T-cell (primary cell): Measurements from ENCODE around the gene STXBP5. TPM values are rescaled to one million over a fixed set of nuclear protein-coding genes. Genes with fewer than 3 reads are reported as not detected.

Source experiments
- ATAC-seq, 4 experiments: fragments of 200-7000 bp in 3 of 4; fragments of 150-1000 bp in 1 of 4; cut with Tn5 transposase; replicated peaks in 1 of 4; 1 replicate in 3 of 4; 2 replicates in 1 of 4; pipeline ENCODE4 v1.10.0; 2021; ENCODE audit warnings: moderate library complexity in 3 of 4, mild to moderate bottlenecking in 2 of 4, moderate number of reproducible peaks in 1 of 4
- CTCF ChIA-PET, 2 donors: fragments of 300-600 bp; sonication (Branson Sonifier 250); formaldehyde crosslinking; loops; one replicate each; lab custom pipeline; 2022; ENCODE audit warnings: antibody characterized with exemption in 2 of 2; lab: Charles Lee
- POLR2A ChIA-PET, 2 donors: fragments of 300-600 bp; sonication (Branson Sonifier 250); formaldehyde crosslinking; loops; one replicate each; lab custom pipeline; 2022; ENCODE audit warnings: antibody characterized with exemption in 2 of 2; lab: Charles Lee
- DNase-seq, 35 experiments: peaks; one replicate each; pipeline versions ENCODE4 v3.0.0 to v3.0.0-alpha.2; 2013 to 2023
- H3K27ac ChIP-seq: one replicate; pipeline ENCODE4 v1.5.1; 2013; ENCODE audit warnings: low read length
- H3K27me3 ChIP-seq, 2 experiments: replicated peaks in 1 of 2; 1 replicate in 1 of 2; 2 replicates in 1 of 2; pipeline versions ENCODE4 v1.6.1 to v1.7.0; 2013; ENCODE audit warnings: low read length in 1 of 2, mixed read lengths in 1 of 2; ENCODE audit not compliant: control insufficient read depth in 2 of 2, insufficient read depth in 2 of 2; ENCODE audit errors: extremely low read depth in 1 of 2
- H3K36me3 ChIP-seq, 2 donors: 1 replicate in 1 of 2; 2 replicates in 1 of 2; pipeline versions ENCODE4 v1.6.1 to v1.7.0; 2013; ENCODE audit warnings: low read length in 1 of 2; ENCODE audit not compliant: control insufficient read depth in 2 of 2, insufficient read depth in 1 of 2; ENCODE audit errors: extremely low read depth in 1 of 2
- H3K4me1 ChIP-seq, 2 experiments: 1 replicate in 1 of 2; 2 replicates in 1 of 2; pipeline versions ENCODE4 v1.6.1 to v1.7.0; 2013; ENCODE audit warnings: low read length in 2 of 2, mixed read lengths in 1 of 2; ENCODE audit not compliant: insufficient read depth in 2 of 2, control insufficient read depth in 1 of 2; ENCODE audit errors: extremely low read depth in 1 of 2
- H3K4me3 ChIP-seq, 2 donors: 1 replicate in 1 of 2; 2 replicates in 1 of 2; pipeline versions ENCODE4 v1.5.1 to v1.7.0; 2013; ENCODE audit warnings: mild to moderate bottlenecking in 2 of 2, low read length in 1 of 2, moderate library complexity in 1 of 2; ENCODE audit not compliant: control insufficient read depth in 1 of 2; ENCODE audit errors: extremely low read depth in 1 of 2
- H3K9me3 ChIP-seq: 2 replicates; pipeline ENCODE4 v1.7.0; 2013
- H3K27ac Mint-ChIP-seq, 2 donors: one replicate each; pipeline ENCODE4 v1.8.0; 2020 to 2021; ENCODE audit warnings: mild to moderate bottlenecking in 2 of 2, mixed read lengths in 2 of 2
- H3K27me3 Mint-ChIP-seq, 2 donors: one replicate each; pipeline ENCODE4 v1.8.0; 2021 to 2022; ENCODE audit warnings: mixed read lengths in 2 of 2
- H3K36me3 Mint-ChIP-seq: one replicate; pipeline ENCODE4 v1.8.0; 2021; ENCODE audit warnings: mixed read lengths
- H3K4me1 Mint-ChIP-seq, 3 donors: one replicate each; pipeline ENCODE4 v1.8.0; 2020 to 2022; ENCODE audit warnings: mixed read lengths in 3 of 3, mild to moderate bottlenecking in 1 of 3
- H3K4me3 Mint-ChIP-seq, 3 donors: one replicate each; pipeline ENCODE4 v1.8.0; 2020 to 2022; ENCODE audit warnings: mild to moderate bottlenecking in 3 of 3, mixed read lengths in 3 of 3, moderate library complexity in 3 of 3
- H3K9me3 Mint-ChIP-seq, 3 donors: one replicate each; pipeline ENCODE4 v1.8.0; 2020 to 2022; ENCODE audit warnings: mixed read lengths in 3 of 3
- WGBS: methylation state at CpG from one replicate; pipeline ENCODE4 v1.1.5; 2013; ENCODE audit warnings: missing lambda C conversion rate; ENCODE audit not compliant: insufficient coverage; 5-methylcytosine and 5-hydroxymethylcytosine counted together
- total RNA-seq, 35 experiments: library from RNA in 6 of 35; stranded (reverse) in 6 of 35; fragments of 120-200 nt in 1 of 35; gene quantifications; one replicate each; pipeline versions ENCODE4 v1.2.1 to v1.2.4 and lab custom pipeline; 2013 to 2026

STXBP5 gene
- total RNA-seq, 5 donors from 2014 or later (not counting 1 experiment from before 2014, with no cell fraction given), result 24.1 to 35.4 (median 27.8) TPM

DNA sequence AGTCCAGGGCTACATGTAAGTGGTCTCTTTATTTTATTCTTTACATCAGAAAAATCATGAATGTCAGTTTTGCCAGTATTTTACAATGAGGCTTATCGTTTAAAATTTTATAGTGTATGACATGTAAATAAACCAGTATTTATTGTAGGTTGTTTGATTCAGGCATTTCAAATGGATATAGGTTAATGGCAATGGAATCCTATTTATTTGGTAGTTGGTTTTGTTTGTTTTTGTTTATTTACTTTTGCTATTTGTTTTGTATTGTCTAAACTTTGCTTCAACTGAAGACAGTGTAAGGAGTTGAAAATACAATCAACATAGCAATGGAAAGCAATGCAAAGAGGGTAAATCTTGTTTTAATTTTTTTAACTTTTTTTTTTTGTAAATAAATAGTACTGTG, 185.2 kb downstream of the STXBP5 start:
- ChIA-PET POLR2A (no interaction called here), CTCF (no interaction called here)
- no peaks in the 10 kb centered on the region for H3K4me1 ChIP-seq
- peaks cover 0 to 4% of the 10 kb centered on the region in 2 donors for H3K36me3 ChIP-seq
- Mint-ChIP-seq H3K27ac (no peak overlapping the region), H3K4me1 (peaks cover 6 to 10% (median 8%) of the 10 kb centered on the region in 3 donors), H3K9me3 (no peaks in the 10 kb centered on the region), H3K36me3 (peaks cover 14% of the 10 kb centered on the region), H3K27me3 (no peaks in the 10 kb centered on the region), H3K4me3 (no peak overlapping the region)
- H3K27me3 ChIP-seq, result no peaks in the 10 kb centered on the region
- H3K9me3 ChIP-seq, result no peaks in the 10 kb centered on the region
- no peak overlapping the region for H3K27ac ChIP-seq
- no peak overlapping the region for H3K4me3 ChIP-seq
- no CpG with 5 or more reads among the region's 1 CpG for WGBS
- no peak for ATAC-seq
- DNase-seq, result no peak

DNA sequence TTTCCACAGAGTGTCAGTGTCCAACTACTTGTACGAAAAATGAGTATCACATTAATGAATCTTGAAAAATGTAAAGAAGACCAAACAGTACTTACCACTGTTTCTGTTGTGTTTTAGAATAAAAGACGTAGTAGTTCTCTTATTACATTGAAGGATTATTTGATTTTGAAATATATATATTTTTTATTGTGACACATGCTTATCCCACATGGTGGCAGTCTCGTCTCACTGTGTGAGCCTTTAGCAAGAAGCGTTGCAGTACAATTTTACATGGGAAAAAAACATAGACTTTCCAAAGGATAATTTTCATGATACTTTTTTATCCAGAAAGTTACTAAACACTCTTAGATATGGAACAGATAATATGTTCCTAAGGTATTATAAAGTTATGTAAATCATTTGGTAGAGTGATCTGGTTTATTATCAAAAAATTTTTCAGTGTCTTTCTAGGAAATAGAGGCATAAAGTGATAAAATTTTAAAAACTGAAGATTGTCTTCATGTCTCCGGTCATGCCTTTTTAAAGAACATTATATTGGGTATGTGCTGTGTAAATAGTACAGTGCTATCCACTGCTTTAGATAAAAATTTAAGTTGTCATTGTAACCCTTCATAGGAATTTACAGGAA, 186.8 kb downstream of the STXBP5 start:
- ATAC-seq (no peak), DNase-seq (peak in 1 of 35 experiments; percentile 4)
- H3K4me3 Mint-ChIP-seq, result no peak overlapping the region
- WGBS, result no CpG with 5 or more reads among the region's 5 CpGs
- H3K36me3 ChIP-seq, result no peaks in the 10 kb centered on the region
- peaks cover 6 to 10% (median 8%) of the 10 kb centered on the region in 3 donors for H3K4me1 Mint-ChIP-seq
- no peak overlapping the region for H3K4me3 ChIP-seq
- ChIA-PET CTCF (no interaction called here), POLR2A (interaction anchor here in 1 of 2 donors (0.5 kb wide), 1 partner anchor 161 kb away, joined by 3 read pairs; no protein-coding TSS in a partner anchor)
- peaks cover 5% of the 10 kb centered on the region for H3K36me3 Mint-ChIP-seq
- H3K27me3 ChIP-seq, result no peaks in the 10 kb centered on the region
- H3K27me3 Mint-ChIP-seq, result no peaks in the 10 kb centered on the region
- H3K9me3 ChIP-seq, result no peaks in the 10 kb centered on the region
- no peaks in the 10 kb centered on the region for H3K4me1 ChIP-seq
- H3K27ac Mint-ChIP-seq, result no peak overlapping the region
- H3K9me3 Mint-ChIP-seq, result no peaks in the 10 kb centered on the region
- no peak overlapping the region for H3K27ac ChIP-seq

DNA sequence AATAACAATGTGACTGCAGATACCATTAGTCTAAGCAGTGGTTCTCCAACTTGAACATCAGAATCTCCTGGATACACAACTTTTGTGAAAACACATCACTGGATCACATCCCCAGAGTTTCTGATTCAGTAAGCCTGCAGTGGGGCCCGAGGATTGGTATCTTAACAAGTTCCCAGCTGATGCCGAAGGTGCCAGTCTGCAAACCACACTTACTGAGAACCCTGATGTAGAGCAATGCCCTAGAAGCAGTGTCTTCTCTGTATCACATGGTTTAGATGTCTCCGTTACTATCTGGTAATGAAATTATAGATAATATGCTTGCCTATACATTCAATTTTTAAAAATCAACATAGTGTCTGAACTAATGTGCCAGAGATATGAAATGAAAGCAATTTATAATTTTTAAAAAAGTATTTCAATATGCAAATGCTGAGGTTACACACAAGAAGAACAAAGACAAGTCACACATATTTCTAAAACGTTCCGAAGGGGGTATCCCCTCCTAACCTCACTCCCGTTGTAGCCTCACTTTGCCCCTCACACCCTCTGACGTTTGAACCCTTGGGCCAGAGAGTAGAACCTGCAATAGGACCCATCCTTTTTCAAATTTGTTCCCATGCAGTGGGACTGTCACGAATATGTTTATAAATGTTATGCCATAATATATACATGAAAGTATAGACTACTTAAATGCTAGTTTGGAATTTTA, 188.9 kb downstream of the STXBP5 start:
- POLR2A ChIA-PET, result no interaction called here
- Histone ChIP-seq H3K27me3 (no peaks in the 10 kb centered on the region), H3K36me3 (no peaks in the 10 kb centered on the region), H3K4me1 (no peaks in the 10 kb centered on the region), H3K27ac (no peak overlapping the region), H3K4me3 (no peak overlapping the region), H3K9me3 (no peaks in the 10 kb centered on the region)
- H3K9me3 Mint-ChIP-seq, result no peaks in the 10 kb centered on the region
- DNase-seq (no peak), ATAC-seq (no peak)
- CTCF ChIA-PET, result no interaction called here
- peaks cover 6 to 10% (median 8%) of the 10 kb centered on the region in 3 donors for H3K4me1 Mint-ChIP-seq
- H3K27ac Mint-ChIP-seq, result no peak overlapping the region
- peaks cover 5% of the 10 kb centered on the region for H3K36me3 Mint-ChIP-seq
- H3K27me3 Mint-ChIP-seq, result peaks cover 0 to 6% of the 10 kb centered on the region in 2 donors
- no peak overlapping the region for H3K4me3 Mint-ChIP-seq
- 33% methylated on average over 5 of the region's 8 CpGs for WGBS

DNA sequence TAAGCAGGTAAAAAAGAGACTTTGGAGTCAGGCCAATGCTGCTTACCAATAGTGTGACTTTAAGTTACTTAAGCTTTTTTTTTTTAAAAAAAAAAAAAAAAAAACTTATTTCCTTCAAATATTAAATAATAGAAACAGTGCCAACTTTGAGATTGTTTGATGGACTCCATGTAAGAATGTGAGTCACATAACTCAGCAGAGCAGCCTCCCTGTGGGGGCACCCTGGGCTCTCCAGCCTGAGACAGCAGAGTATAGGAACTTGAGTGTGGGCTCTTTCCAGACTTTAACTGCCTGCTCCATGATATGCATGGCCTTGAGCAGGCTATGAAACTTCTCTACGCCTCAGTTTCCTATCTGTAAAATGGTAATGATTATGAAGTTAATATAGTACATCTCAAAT, 190.9 kb downstream of the STXBP5 start:
- Histone ChIP-seq H3K4me3 (no peak overlapping the region), H3K36me3 (no peaks in the 10 kb centered on the region), H3K27ac (no peak overlapping the region), H3K27me3 (no peaks in the 10 kb centered on the region), H3K9me3 (no peaks in the 10 kb centered on the region), H3K4me1 (no peaks in the 10 kb centered on the region)
- Mint-ChIP-seq H3K27me3 (peaks cover 0 to 6% of the 10 kb centered on the region in 2 donors), H3K4me1 (peaks cover 6 to 10% (median 8%) of the 10 kb centered on the region in 3 donors), H3K27ac (no peak overlapping the region), H3K4me3 (no peak overlapping the region), H3K9me3 (peaks cover 0 to 4% (median 2%) of the 10 kb centered on the region in 3 donors), H3K36me3 (no peaks in the 10 kb centered on the region)
- POLR2A ChIA-PET, result no interaction called here
- DNase-seq (no peak), ATAC-seq (no peak)
- WGBS, result no CpG with 5 or more reads among the region's 1 CpG
- CTCF ChIA-PET, result interaction anchor here (0.6 kb wide), 2 partner anchors 158 to 733 kb away, joined by 3 to 6 read pairs; no protein-coding TSS in a partner anchor

DNA sequence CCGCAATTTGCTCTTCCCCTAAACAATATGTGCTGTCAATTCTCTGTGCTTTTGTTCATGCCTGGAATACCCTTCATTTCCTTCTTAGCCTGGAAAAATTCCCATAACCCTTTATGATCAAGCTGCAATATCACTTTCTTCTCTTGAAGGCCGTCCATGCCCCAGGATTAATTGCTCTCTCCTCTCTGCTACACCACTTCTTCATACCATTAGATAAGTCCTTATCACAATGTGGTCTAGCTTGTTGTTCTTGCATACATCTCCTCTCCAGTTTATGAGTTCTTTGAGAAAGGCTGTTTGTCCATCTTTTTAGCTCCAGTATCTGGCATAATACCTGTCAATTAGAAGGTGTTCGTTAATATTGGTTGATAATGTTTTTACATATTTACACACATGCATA, 193.1 kb downstream of the STXBP5 start:
- Histone ChIP-seq H3K27ac (no peak overlapping the region), H3K9me3 (peaks cover 3% of the 10 kb centered on the region), H3K4me1 (no peaks in the 10 kb centered on the region), H3K27me3 (no peaks in the 10 kb centered on the region), H3K36me3 (no peaks in the 10 kb centered on the region), H3K4me3 (no peak overlapping the region)
- peaks cover 4 to 18% (median 14%) of the 10 kb centered on the region in 3 donors for H3K9me3 Mint-ChIP-seq
- DNase-seq, result no peak
- no peak overlapping the region for H3K4me3 Mint-ChIP-seq
- H3K36me3 Mint-ChIP-seq, result no peaks in the 10 kb centered on the region
- CTCF ChIA-PET, result interaction anchor here in 1 of 2 donors (1.2 kb wide), 1 partner anchor 10 kb away, joined by 4 read pairs; no protein-coding TSS in a partner anchor
- WGBS, result 100% methylated on average over 1 of the region's 3 CpGs
- H3K4me1 Mint-ChIP-seq, result peaks cover 5 to 6% (median 6%) of the 10 kb centered on the region in 3 donors
- H3K27me3 Mint-ChIP-seq, result peaks cover 0 to 6% of the 10 kb centered on the region in 2 donors
- no peak for ATAC-seq
- POLR2A ChIA-PET, result interaction anchor here in 1 of 2 donors (0.5 kb wide), 1 partner anchor 1277 kb away, joined by 3 read pairs; no protein-coding TSS in a partner anchor
- H3K27ac Mint-ChIP-seq, result no peak overlapping the region

DNA sequence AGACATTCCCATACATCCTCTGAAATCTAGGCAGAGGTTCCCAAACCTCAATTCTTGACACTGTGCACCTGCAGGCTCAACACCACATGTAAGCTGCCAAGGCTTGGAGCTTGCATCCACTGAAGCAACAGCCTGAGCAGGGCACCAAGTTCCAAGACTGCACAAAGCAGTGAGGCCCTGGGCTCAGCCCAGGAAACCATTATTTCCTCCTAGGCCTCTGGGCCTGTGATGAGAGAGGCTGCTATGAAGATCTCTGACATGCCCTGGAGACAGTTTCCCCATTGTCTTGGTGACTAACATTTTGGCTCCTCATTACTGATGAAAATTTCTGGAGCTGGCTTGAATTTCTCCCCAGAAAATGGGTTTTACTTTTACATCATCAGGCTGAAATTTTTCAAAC, 196.8 kb downstream of the STXBP5 start:
- Mint-ChIP-seq H3K4me1 (no peaks in the 10 kb centered on the region), H3K27me3 (peaks cover 0 to 6% of the 10 kb centered on the region in 2 donors), H3K36me3 (no peaks in the 10 kb centered on the region), H3K4me3 (no peak overlapping the region), H3K9me3 (peaks cover 11 to 20% (median 17%) of the 10 kb centered on the region in 3 donors), H3K27ac (no peak overlapping the region)
- no peaks in the 10 kb centered on the region for H3K4me1 ChIP-seq
- peaks cover 0 to under 1% of the 10 kb centered on the region in 2 experiments for H3K27me3 ChIP-seq
- CTCF ChIA-PET, result no interaction called here
- no peak for ATAC-seq
- POLR2A ChIA-PET, result no interaction called here
- no peaks in the 10 kb centered on the region for H3K36me3 ChIP-seq
- peaks cover 3% of the 10 kb centered on the region for H3K9me3 ChIP-seq
- H3K4me3 ChIP-seq, result no peak overlapping the region
- no peak for DNase-seq
- no peak overlapping the region for H3K27ac ChIP-seq
